IMR-90 (cell line): ENCODE results near the gene RALGPS1. TPM values are rescaled to one million over a fixed set of nuclear protein-coding genes. Genes with fewer than 3 reads are reported as not detected.
A peak's percentile ranks its signal among the peaks of the same experiment; 100 is the strongest.

Experiments
- ATAC-seq: fragments of 200-7000 bp; cut with Tn5 transposase; 2 replicates; pipeline ENCODE4 v1.9.1; 2020; ENCODE audit warnings: low read depth, mild to moderate bottlenecking, moderate library complexity
- BruUV-seq: library from RNA; stranded (reverse); fragments of 400-500 nt; replicated peaks from 2 replicates; lab custom pipeline; 2021; lab: Mats Ljungman, UMichigan
- CTCF ChIA-PET: fragments of 300-600 bp; formaldehyde crosslinking; extraction: SDS; loops from one replicate; lab custom pipeline; 2021; ENCODE audit warnings: antibody characterized with exemption; lab: Yijun Ruan, JAX
- POLR2A ChIA-PET: fragments of 300-600 bp; sonication (Branson Sonifier 250); formaldehyde crosslinking; loops from one replicate; lab custom pipeline; 2022; ENCODE audit warnings: antibody characterized with exemption; ENCODE audit not compliant: unreplicated experiment; lab: Charles Lee
- DNase-seq: peaks from one replicate; pipeline ENCODE4 v3.0.0; 2013
- H2AFZ ChIP-seq: replicated peaks from 2 replicates; pipeline ENCODE3; 2013; ENCODE audit warnings: low read length, mild to moderate bottlenecking; ENCODE audit not compliant: poor library complexity
- H2AK5ac ChIP-seq: 2 replicates; pipeline ENCODE4 v1.6.1; 2013; ENCODE audit warnings: low read depth, low read length, inconsistent platforms
- H2AK9ac ChIP-seq: replicated peaks from 2 replicates; pipeline ENCODE3; 2013; ENCODE audit warnings: mild to moderate bottlenecking, low read depth, low read length, moderate library complexity; ENCODE audit not compliant: poor library complexity
- H2BK120ac ChIP-seq: 2 replicates; pipeline ENCODE4 v1.6.1; 2013; ENCODE audit warnings: low read depth, low read length, inconsistent platforms
- H2BK15ac ChIP-seq: 3 replicates; pipeline ENCODE4 v1.6.1; 2013; ENCODE audit warnings: low read depth, low read length, inconsistent platforms
- H2BK20ac ChIP-seq: 2 replicates; pipeline ENCODE4 v1.6.1; 2013; ENCODE audit warnings: low read depth, mild to moderate bottlenecking, inconsistent platforms, low read length, moderate library complexity
- H2BK5ac ChIP-seq: 2 replicates; pipeline ENCODE4 v1.6.1; 2013; ENCODE audit warnings: mild to moderate bottlenecking, low read depth, low read length, inconsistent platforms; ENCODE audit not compliant: poor library complexity, severe bottlenecking
- H3K14ac ChIP-seq: replicated peaks from 2 replicates; pipeline ENCODE4 v1.6.1; 2013; ENCODE audit warnings: low read depth, low read length, inconsistent platforms
- H3K18ac ChIP-seq: 2 replicates; pipeline ENCODE4 v1.6.1; 2013; ENCODE audit warnings: low read depth, low read length, control low read depth
- H3K23ac ChIP-seq: 2 replicates; pipeline ENCODE4 v1.6.1; 2013; ENCODE audit warnings: low read depth, low read length, inconsistent platforms
- H3K27ac ChIP-seq: 2 replicates; pipeline ENCODE4 v1.5.1; 2013; ENCODE audit warnings: mild to moderate bottlenecking, control low read depth, low read length; ENCODE audit not compliant: insufficient read depth
- H3K27me3 ChIP-seq: 2 replicates; pipeline ENCODE4 v1.6.1; 2013; ENCODE audit warnings: low read length; ENCODE audit not compliant: control insufficient read depth, insufficient read depth
- H3K36me3 ChIP-seq: 2 replicates; pipeline ENCODE4 v1.6.1; 2013; ENCODE audit warnings: low read length, mixed read lengths; ENCODE audit not compliant: control insufficient read depth, insufficient read depth
- H3K4ac ChIP-seq: 2 replicates; pipeline ENCODE4 v1.6.1; 2013; ENCODE audit warnings: low read depth, low read length, inconsistent platforms
- H3K4me1 ChIP-seq: 2 replicates; pipeline ENCODE4 v1.6.1; 2013; ENCODE audit warnings: low read length, mixed read lengths; ENCODE audit not compliant: control insufficient read depth, insufficient read depth
- H3K4me2 ChIP-seq: 2 replicates; pipeline ENCODE4 v1.6.1; 2013; ENCODE audit warnings: low read depth, mild to moderate bottlenecking, control low read depth, low read length, moderate library complexity
- H3K4me3 ChIP-seq: 2 replicates; pipeline ENCODE4 v1.5.1; 2013; ENCODE audit warnings: low read depth, mild to moderate bottlenecking, control low read depth, low read length, moderate library complexity; ENCODE audit not compliant: insufficient read depth
- H3K56ac ChIP-seq: 2 replicates; pipeline ENCODE4 v1.6.1; 2013; ENCODE audit warnings: low read length, inconsistent platforms; ENCODE audit not compliant: insufficient read depth; ENCODE audit errors: extremely low read depth
- H3K79me1 ChIP-seq, 2 experiments: 2 replicates each; pipeline ENCODE4 v1.6.1; 2013; ENCODE audit warnings: low read length in 2 of 2, inconsistent platforms in 1 of 2, low read depth in 1 of 2
- H3K9ac ChIP-seq: 2 replicates; pipeline ENCODE4 v1.6.1; 2013; ENCODE audit warnings: low read depth, low read length, control low read depth
- H3K9me1 ChIP-seq: 2 replicates; pipeline ENCODE4 v1.6.1; 2013; ENCODE audit warnings: low read length, inconsistent platforms; ENCODE audit not compliant: insufficient read depth
- H3K9me3 ChIP-seq: 2 replicates; pipeline ENCODE4 v1.6.1; 2013; ENCODE audit warnings: low read length; ENCODE audit not compliant: control insufficient read depth, insufficient read depth
- H4K20me1 ChIP-seq: 2 replicates; pipeline ENCODE4 v1.6.1; 2013; ENCODE audit warnings: low read length, inconsistent platforms; ENCODE audit not compliant: insufficient read depth
- H4K5ac ChIP-seq: 2 replicates; pipeline ENCODE4 v1.6.1; 2013; ENCODE audit warnings: mild to moderate bottlenecking, low read depth, low read length, control low read depth
- H4K8ac ChIP-seq, 2 experiments: 2 replicates each; pipeline ENCODE4 v1.6.1; 2013; ENCODE audit warnings: low read depth in 2 of 2, low read length in 2 of 2, control low read depth in 1 of 2, inconsistent platforms in 1 of 2
- H4K91ac ChIP-seq: 2 replicates; pipeline ENCODE4 v1.6.1; 2013; ENCODE audit warnings: low read depth, low read length, inconsistent platforms; ENCODE audit not compliant: insufficient read depth
- BHLHE40 ChIP-seq: fragments of 150-350 bp; IDR thresholded peaks from 2 replicates; pipeline ENCODE4 v1.6.1; 2016; ENCODE audit warnings: mild to moderate bottlenecking, low read depth, low read length
- ELK1 ChIP-seq: fragments of 150-350 bp; IDR thresholded peaks from 2 replicates; pipeline ENCODE4 v1.6.1; 2016; ENCODE audit warnings: low read depth, mild to moderate bottlenecking, low read length, moderate library complexity, borderline replicate concordance
- MAZ ChIP-seq: IDR thresholded peaks from 2 replicates; pipeline ENCODE4 v1.6.1; 2012; ENCODE audit warnings: low read depth, mild to moderate bottlenecking, low read length, improper control_type of control experiment, moderate library complexity, borderline replicate concordance
- MXI1 ChIP-seq: IDR thresholded peaks from 2 replicates; pipeline ENCODE4 v1.6.1; 2012; ENCODE audit warnings: low read depth, mild to moderate bottlenecking, low read length, moderate library complexity, borderline replicate concordance
- NFE2L2 ChIP-seq: fragments of 150-350 bp; IDR thresholded peaks from 2 replicates; pipeline ENCODE4 v1.6.1; 2016; ENCODE audit warnings: low read depth, mild to moderate bottlenecking, low read length
- POLR2A ChIP-seq: IDR thresholded peaks from 2 replicates; pipeline ENCODE4 v1.6.1; 2012; ENCODE audit warnings: mild to moderate bottlenecking, low read depth, low read length
- RFX5 ChIP-seq: IDR thresholded peaks from 2 replicates; pipeline ENCODE4 v1.8.0; 2012; ENCODE audit warnings: low read depth, mild to moderate bottlenecking, low read length, moderate library complexity
- dilution Hi-C: fragments of 300-500 bp; cut with HindIII; formaldehyde crosslinking; loops from one replicate; pipeline ENCODE4 v1.14.3; 2018; ENCODE audit warnings: low sequenced_read_pairs; ENCODE audit not compliant: unreplicated experiment
- in situ Hi-C: fragments of 300-500 bp; cut with MboI; formaldehyde crosslinking; loops from 3 replicates; pipeline ENCODE4 v1.14.3; 2019; ENCODE audit warnings: low sequenced_read_pairs, inconsistent platforms, mixed read lengths
- intact Hi-C: fragments of 100-400 bp; cut with micrococcal nuclease; formaldehyde crosslinking; loops from 2 replicates; pipeline ENCODE4 v1.10.0; 2022
- polyA plus RNA-seq, 3 experiments: library from polyadenylated mRNA; depleted of rRNA; stranded (reverse); fragments of >200 nt; gene quantifications; 2 replicates each; pipeline ENCODE4 v1.2.3, GENCODE V29; 2012; ENCODE audit warnings: low replicate concordance in 1 of 3
- total RNA-seq: library from RNA; depleted of rRNA; stranded (reverse); fragments of >200 nt; gene quantifications from 2 replicates; pipeline ENCODE4 v1.2.3, GENCODE V29; 2012

Gene RALGPS1
- total and polyA plus RNA-seq, 2 of the 4 experiments (the other 2 are of a cell fraction): 0.90 to 2.8 TPM

GRCh38 chr9:127020802-127021078, 106.2 kb downstream of the RALGPS1 start:
- H3K4ac ChIP-seq: no peak overlapping the region
- no peaks in the 10 kb centered on the region for H3K9me3 ChIP-seq
- H2BK5ac ChIP-seq: no peak overlapping the region
- ATAC-seq (no peak), DNase-seq (no peak)
- H3K4me2 ChIP-seq: no peak overlapping the region
- intact Hi-C loops (no loop called here), dilution Hi-C loops (no loop called here), in situ Hi-C loops (no loop called here)
- no peak overlapping the region for H2AK9ac ChIP-seq
- POLR2A ChIA-PET: no interaction called here
- H3K4me3 ChIP-seq: no peak overlapping the region
- TF ChIP-seq ELK1: no peak
- TF ChIP-seq MAZ: no peak
- no peak for TF ChIP-seq POLR2A
- no peak for TF ChIP-seq BHLHE40
- no peak for TF ChIP-seq MXI1
- no peak for TF ChIP-seq NFE2L2
- no peak for TF ChIP-seq RFX5
- no peaks in the 10 kb centered on the region for H3K36me3 ChIP-seq
- 0 out of 4 replicates have a peak, but pooled peaks cover 0 to 4% of the 10 kb centered on the region in 2 experiments for H3K79me1 ChIP-seq
- H3K4me1 ChIP-seq: peaks cover 11% of the 10 kb centered on the region
- H3K27ac ChIP-seq: no peak overlapping the region
- H3K18ac ChIP-seq: no peak overlapping the region; the same call in 1 of the 2 replicates
- H3K56ac ChIP-seq: no peak overlapping the region
- no peak overlapping the region for H4K5ac ChIP-seq
- H4K8ac ChIP-seq: no peak overlapping the region
- H2BK120ac ChIP-seq: no peak overlapping the region
- no peak overlapping the region for H2BK15ac ChIP-seq
- H4K20me1 ChIP-seq: no peaks in the 10 kb centered on the region
- H3K27me3 ChIP-seq: no peaks in the 10 kb centered on the region
- no peak overlapping the region for H3K23ac ChIP-seq
- H2BK20ac ChIP-seq: no peak overlapping the region
- peaks cover 9% of the 10 kb centered on the region for H3K9me1 ChIP-seq
- CTCF ChIA-PET: no interaction called here
- no TSS peak for BruUV-seq
- no peak overlapping the region for H4K91ac ChIP-seq
- no peak overlapping the region for H3K9ac ChIP-seq
- no peak overlapping the region for H3K14ac ChIP-seq
- H2AK5ac ChIP-seq: 0 out of 2 replicates have a peak overlapping the region, but pooled peaks have one; percentile 63
- no peak overlapping the region for H2AFZ ChIP-seq
